Ureter (tissue), 1 donor: Measurements from ENCODE around the gene LRRFIP1. TPM values are rescaled to one million over a fixed set of nuclear protein-coding genes. Genes with fewer than 3 reads are reported as not detected.
A peak's percentile ranks its signal among the peaks of the same experiment; 100 is the strongest.

Source experiments
- DNase-seq: peaks from one replicate; pipeline ENCODE4 v3.0.0-alpha.2; 2020; ENCODE audit warnings: low spot score
- total RNA-seq: library from RNA; stranded (reverse); gene quantifications from one replicate; pipeline ENCODE4 v1.2.4, GENCODE V29; 2023
- donor health status: DM: yes; HTN: yes; CAD: no.

The LRRFIP1 gene
- total RNA-seq, 1 donor from 2014 or later, result 207 TPM

DNA sequence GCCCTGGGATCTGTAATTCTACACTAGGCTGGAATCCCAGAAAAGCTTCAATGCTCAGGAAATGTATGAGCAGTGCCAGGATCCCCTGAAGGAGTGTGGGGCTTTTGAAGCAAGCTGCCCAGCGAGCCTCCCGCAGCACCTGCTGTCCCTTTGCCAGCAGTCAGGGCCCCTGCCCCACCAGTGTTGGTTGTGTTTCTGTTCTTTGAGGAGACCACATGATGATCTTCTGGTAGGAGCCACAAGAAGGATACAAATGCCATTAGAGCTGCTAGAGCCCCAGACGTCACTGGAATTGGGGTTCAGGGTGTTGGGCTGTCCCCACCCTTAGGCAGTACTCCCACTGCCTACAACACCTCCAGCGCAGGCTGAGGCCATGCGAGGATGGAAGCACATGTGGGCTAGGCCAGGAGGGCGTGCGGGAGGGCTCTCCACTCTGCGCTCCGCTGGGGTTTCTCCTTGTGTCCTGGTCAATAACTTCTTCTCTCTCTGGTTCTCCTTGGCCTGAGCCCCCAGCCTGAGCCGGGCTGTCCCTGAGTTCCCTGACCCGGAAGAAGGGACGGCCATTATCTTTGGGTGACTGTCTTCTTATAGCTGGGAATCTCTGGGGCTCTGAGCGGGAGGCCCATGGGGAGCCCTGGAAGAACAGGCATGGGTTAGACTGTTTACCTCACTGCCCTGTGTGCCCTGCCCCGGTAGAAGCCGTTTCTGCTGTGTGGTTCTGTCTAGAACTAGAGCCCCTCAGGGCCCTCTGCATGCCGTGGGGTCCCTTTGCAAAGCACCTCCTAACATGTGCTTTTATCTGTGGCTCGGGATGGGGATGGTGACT, 73.9 kb downstream of the LRRFIP1 start:
- DNase-seq, result no peak

DNA sequence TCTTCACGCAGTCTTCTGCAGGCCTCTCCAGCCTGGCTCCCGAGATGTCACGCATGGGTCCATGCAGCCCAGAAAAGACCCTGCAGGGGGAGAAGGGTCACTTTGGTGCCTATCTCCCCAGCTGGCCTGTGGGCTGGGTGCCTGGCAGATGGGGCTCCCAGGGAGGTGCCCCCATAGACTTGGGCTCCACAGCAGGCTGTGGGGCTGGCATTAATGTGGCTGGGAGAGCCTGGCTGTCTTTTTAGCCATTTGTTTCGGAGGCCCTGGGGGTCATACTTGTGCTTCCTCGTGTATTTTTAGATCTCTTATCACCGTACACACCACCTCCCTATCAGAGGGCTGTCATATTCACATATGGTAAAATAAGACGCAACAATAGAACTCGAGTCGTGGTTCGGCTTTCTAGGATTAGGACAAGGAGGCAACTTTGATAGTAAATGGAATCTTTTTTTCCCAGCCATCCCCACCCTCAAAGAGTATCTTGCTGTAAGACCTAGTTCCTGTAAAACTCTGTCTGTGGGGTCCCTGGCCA, 74.5 kb downstream of the LRRFIP1 start:
- no peak for DNase-seq

DNA sequence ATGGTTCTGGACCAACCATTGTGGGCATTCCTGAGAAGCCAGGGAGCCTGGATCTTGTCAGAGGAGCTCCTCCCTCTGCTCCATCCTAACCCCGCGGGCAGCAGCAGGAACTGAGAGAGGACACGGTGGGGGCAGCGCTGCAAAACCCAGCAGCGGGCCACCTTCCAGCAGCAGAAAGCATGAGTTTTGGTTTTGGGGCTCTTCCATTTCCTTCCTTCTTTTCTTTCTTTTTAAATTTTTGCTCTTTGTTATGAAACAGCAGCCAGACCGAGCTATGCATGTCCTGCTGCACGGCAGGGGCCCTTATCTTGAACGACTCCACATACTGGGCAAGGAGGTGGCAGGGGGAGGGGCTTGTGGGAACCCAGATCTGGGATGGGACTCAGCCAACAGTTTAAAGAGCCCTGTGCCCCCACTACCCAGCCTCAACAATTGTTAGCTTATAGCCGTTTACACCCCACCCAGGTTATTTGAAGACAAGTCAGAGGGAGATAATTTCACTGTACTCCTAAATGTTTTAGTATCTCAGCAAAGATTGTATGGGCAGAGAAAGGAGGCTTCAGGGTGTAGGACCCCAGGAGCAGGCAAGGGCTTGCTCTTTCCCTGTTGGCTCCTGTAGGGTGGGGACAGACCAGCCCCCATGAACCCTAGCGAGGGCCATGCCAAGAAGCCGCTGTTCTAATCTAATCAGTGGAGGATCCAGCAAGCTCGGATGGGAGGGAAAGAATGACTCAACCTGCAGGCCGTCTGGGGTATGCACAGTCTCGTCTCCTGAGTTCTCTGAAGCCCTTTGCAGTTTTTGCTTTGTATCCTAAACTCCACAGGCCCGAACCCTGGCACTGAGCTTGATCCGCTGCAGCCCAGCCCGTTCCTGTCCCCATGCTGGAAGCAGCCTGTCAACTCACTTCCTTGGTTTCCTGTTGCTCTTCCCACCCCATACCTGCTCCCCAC, 75.3 kb downstream of the LRRFIP1 start:
- DNase-seq, result no peak

DNA sequence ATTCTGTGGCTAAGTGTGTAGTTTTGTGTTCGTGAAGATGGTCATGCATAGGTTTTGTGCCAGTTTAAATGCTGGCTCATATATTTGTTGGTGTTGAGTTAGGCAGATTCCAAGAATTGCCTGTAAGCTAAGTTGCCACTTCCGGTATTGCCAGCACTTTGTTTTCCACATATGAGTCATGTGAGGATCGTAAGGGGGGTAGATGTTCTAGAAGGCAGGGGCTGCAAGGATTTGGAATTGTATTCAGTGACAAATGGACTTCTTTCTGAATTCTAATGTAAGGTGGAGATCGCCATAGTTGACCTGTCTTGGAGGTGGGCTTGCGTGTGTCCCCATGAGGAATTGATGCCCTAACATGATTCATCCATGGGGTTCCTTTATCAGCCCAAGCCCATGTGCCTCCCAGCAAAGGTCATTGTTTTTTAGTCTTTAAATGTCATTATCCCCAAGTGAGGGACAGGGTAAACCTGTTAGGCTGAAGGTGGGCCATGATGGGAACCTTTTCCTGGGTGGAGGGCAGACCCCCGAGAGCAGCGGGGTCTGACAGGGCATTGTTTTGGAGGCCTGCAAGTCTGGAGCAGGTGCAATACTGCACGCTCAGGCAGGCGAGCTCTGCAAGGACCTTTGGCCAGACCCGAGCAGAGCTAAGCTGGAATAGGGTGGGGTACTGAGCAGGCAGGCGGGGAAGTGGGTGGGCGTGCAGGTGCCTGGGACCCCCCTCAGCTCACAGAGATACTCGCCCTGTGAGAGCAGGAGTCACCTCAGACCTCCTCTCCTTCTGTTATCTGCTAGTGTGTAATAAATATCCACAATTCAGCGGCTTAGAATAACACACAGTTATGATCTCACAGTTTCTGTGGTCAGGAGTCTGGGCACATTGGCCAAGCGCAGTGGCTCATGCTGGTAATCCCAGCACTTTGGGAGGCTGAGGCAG, 77.4 kb downstream of the LRRFIP1 start:
- DNase-seq, result no peak

DNA sequence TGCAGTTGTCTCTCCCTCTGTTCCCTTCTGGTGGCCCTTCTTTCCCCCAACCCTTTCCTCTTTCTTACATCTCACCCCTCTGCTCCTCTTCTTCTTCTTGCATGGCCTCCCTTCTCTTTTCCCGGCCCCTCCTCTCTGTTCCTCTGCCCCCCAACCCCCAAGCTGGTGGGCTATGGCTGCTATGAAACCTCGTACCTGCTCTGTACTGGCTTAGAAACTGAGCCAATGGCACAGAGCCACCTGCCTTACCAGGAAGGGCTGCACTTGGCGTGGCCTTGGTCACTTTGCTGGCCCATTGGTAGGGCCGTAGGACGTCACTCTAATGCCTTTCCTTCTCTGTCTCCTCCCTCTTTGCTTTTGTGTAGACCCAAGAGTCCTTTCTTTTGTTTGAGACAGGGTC, 78.9 kb downstream of the LRRFIP1 start:
- DNase-seq, result no peak

DNA sequence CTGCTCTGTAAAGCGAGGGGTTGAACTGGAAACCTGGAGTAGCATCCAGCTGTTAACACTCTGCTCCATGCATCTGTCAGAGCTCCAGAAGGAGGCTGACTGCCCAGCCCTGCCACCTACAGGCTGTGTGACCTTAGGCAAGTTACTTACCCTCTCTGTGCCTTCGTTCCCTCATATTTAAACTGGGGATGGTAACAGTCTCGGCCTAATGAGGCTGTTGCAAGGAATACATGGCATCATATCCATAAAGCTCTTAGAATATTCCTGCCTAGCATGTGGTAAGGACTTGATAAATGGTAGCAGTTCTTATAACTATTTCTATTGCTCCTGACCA, 80.6 kb downstream of the LRRFIP1 start:
- no peak for DNase-seq

DNA sequence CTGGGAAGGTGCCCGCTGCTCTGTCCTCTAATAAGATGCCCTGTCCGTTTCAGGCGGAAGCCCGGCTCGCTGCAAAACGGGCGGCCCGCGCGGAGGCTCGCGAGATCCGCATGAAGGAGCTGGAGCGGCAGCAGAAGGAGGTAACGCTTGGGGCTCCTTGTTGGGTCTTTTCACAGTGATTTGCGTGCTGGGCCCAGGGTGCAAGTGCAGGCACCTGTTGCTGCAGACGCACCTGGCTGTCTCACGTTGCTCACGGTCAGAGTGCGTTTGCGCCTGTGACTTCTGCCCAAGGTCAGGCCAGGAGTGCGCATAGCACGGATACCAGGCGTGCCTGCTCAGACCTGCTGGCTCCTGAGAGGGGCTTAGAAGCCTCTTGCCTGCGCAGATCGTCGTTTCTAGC, 81.1 kb downstream of the LRRFIP1 start:
- DNase-seq, result no peak

DNA sequence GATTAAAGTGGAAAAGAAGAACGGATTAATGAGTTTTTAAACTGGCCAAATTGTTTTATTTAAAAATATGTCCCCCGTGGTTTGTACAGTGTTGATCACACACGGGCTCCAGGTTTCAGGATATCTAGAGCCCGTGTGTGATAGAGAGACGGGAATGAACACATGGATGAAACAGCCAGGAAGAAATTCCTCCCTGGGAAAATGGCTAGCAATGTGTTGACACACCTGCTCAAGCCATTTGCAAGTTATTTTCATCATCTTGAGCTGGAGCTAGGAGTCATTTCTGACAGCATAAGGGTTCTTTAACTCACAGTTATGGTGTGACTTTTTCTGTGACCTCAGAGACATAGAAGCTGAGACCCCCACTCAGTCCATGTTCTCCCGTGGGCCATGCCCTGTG, 81.6 kb downstream of the LRRFIP1 start:
- no peak for DNase-seq

DNA sequence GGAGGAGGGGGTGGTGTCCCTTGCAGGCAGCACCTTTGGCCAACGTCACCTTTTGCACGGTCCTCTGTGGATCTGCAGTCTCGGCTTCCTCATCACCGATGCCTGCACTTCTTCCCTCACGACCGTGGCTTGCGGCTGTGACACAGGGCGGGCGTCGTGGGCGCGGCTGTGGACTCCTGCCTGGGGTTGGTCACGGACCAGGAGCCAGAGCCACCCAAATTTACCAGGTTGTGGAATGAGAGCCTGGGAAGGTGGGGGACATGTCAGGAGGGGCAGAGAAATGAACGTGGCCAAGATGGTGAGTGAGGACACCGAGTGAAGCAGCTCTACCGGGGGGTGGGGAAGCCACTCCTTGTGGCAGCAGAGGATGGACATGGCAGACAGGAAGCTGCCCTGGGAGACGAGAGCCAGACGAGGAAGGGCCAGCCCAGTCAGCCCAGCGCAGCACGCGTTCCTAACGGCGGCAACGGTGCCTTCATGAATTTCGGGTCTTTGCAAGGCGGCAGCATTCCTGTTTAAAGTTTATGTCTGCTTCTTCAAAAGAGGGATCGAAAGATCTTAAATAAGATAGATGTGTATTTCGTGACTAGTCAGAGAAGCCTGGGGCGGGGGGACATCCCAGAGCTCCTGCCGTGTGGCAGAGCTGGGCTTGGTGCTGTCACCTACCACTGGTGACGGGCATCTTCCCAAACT, 84.2 kb downstream of the LRRFIP1 start:
- DNase-seq, result no peak

DNA sequence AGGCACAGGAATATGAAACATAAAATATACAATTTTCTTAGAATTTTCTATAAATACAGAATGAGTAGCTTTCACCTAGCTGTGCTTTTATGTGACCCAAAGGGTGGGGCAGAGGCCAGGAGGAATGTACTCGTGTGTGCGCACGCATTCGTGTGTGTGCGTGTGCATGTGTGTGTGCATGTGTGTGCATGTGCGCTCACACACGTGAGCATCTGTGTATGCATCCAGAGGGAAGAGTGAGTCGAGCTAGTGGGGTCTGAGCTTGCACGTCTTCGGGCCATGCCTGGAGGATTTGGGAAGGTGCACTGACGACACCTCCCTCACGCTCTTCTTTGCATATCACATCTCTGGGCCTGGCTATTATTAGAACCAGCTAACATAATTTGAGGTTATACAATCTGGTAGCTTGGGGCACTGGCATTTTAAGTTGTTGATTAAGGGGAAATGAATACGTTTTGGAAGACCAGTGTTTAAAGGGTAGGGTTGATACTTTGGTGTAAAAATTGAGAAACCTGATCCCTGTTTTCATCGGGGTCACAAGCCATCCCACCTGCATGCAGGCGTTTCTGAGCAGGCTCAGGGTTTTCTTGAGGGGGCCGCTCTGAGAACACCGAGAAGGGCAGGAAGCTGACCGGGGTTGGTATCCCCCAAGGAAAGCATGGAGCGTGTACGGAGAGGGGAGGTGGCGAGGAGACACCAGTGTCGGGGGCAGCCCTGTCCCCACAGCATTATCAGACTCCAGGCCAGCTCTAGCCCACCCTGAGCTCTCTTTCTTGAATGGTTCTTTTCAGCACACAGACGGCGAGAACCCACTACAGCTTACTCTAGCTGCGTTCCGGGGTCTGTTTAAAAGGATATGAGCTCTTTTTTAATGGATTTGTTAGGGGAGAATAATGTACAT, 85.3 kb downstream of the LRRFIP1 start:
- no peak for DNase-seq

DNA sequence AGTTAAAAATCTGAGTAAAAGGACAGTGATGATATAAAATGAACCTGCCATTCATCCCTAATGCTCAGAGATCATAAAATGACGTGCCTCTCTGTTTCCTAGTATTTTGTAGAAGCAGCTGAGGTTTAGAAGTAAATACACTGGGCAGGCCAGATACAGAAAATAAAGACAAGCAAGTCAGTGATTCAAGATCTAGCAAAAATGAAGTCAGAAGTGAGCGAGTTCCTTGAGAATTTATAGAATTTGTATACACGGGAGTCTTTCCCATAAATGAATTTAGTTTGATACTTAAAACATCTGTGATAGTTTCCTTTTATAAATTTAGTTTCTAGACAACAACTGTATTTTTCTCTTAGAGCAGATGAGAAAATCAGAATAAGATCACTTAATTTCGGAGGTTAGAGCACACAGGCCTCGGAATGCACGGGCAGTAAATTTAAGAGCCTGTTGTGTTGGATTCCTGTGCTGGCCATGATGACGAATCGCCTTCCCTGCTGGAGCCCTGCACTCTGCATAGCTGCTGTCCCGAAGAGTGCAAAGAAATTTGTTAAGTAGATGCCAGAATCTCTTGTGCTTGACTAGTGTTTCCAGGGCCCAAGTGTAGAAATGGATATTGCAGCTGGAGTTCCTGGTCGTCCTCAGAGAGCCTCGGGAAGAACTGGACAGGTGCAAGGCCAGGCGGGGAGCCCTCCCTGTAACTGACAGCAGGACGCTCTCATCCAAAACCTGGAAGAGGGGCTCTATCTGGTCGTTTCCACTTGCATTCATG, 87.5 kb downstream of the LRRFIP1 start:
- no peak for DNase-seq

DNA sequence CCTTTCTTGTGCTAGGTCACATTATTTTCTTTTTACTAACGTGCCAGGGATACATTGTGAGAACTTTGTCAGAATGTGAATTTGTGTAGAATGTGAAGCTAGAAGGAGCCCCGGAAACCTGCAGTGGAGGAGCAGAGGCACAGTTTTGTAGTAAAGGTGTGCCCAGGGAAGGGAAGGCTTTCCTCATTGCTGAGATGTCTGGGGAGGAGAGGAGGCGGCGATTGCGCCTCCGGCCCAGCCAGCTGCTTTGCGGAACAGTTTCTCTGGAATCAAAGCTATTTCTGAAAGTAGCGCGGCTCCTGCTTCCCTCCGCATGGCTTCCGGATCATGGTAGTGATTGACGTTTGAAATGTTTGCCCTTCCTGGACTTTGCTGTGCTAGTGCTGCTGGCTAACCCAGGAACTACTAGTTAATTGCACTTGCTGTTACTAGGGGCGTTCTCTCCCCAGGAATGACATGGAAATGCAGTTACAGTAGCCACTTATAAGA, 88.1 kb downstream of the LRRFIP1 start:
- no peak for DNase-seq

DNA sequence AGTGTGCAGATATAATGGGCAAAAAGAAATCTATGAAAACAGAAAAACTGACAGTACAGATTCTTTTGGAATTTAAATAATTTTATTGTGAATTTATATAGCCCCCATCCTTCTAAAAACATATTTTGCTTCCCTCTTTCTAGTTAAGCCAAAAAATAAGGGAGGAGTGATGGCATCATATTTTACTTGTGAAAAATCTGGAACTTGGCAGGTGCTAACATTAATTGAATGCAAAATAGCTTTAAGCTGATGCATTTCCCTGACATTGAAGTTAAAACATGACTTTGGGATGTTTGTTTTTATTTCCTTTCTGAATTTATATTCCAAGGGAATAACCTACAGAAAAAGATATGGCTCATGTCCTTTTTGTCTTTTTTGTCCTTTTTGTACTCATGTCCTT, 88.6 kb downstream of the LRRFIP1 start:
- no peak for DNase-seq

DNA sequence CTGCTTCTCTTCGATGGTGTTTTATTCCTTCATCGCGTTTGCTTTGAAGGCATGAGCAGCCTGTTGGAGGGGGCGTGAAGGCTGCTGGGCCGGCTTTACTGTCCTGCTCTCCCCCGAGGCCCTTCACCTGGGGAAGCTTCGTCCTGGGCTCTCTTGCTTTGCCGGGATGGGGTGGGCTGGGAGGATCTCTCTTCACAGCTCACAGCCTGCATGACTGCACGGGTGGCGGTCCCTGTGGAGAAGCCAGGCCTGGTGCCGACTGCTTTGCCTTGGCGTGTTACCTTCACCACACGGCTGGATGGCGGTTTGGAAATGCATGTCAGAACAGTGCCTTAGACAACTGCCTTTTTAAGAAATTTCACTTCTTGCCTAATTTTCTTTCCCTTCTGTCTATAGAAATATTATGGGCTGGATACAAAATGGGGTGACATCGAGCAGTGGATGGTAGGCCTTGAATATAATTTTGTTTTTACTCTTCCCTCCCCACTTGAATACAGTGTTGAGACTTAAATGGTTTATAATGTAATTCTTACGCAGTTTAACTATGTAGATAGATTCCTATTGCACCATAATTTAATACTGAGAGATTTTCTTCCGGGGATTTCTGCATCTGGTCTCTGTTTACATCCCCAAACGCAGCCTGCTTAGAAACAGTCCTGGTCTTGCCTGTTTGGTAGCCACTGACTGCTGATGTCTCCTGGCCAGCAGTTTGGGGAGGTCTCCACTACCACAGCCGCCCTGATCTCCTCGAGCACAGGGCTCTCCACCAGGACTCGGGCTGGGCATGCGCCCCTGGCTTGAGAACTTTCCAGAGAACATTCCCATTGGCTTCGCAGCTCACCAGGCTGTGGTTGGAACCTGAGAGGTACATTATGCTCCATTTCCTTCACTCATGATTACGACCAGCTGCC, 90.2 kb downstream of the LRRFIP1 start:
- peak; percentile 41 for DNase-seq

DNA sequence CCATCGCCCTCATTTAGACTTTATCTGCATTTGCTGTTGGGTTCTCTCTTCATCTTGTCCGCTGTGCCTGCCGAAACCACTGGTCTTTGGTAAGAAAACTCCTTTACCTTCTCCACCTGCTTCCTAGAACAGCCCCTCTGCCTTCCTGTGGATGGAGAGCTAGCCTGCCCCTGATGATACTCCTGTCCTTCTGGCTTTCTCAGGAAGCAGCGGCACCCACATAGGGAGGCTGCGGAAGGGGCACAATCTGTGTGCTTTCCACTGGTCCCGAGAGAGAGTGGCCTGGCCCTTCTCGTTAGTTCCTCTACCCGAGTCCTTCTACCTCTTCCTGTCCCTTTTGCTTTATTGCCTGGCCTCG, 90.9 kb downstream of the LRRFIP1 start:
- no peak for DNase-seq

DNA sequence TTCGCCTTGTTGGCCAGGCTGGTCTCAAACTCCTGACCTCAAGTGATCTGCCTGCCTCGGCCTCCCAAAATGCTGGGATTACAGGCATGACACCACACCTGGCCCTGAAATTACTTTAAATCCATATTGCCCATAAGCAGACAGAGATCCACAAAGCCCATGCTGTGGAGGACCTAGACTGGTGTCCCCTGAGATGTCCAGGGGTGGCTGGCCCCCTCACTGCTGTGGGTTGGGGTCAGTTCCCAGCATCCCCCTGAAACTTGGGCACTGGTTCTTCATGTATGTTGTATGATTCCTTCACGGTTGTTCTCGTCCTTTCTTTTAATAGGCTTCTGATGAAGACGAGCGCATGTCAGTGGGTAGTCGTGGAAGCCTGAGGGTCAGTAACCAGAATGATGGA, 93.1 kb downstream of the LRRFIP1 start:
- DNase-seq, result no peak

DNA sequence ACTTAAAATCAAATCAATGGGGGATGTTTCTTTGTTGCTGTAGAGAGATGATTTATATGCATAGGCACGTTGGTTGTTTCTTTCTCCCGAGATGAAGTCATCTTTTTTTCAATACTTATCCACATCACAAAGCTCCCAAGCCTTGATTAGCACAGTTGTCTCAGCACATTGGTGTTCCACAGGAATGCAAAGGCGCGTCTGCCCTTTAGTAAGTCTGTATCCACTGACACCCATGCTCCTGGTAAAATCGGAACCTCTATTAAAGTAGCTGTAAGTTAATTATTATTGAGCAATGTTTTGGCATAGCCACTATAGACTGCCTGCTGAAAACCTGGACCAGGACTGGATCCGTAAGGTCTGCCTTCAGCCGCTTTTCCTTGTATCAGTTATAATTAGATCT, 93.6 kb downstream of the LRRFIP1 start:
- no peak for DNase-seq

DNA sequence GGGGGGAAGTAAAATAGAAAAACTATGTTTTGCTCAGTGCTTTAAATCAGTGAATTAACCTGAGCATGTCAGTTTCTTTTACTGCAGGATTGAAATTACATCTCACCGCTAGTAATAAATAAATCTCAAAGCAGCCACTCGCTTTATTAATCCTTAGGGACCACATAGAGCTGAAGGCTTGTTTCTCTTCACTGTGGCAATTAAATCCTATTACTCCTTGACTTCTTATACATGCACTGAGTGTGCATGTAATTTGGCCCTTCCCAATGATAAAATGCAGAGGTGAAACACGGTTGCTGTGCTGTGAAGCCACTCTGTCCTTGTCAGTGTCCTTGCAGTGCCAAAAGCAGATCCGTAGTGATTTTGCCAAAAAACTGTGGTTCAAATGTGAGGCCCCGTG, 94.1 kb downstream of the LRRFIP1 start:
- no peak for DNase-seq
